ENCODE measurements around the gene GALNT17. TPM values are rescaled to one million over a fixed set of nuclear protein-coding genes. Genes with fewer than 3 reads are reported as not detected.

Gene GALNT17
- polyA plus RNA-seq, 1 donor (not counting 4 experiments of a cell fraction or from before 2014, with no cell fraction given) = not detected

GRCh38 chr7:71595176-71595575, 463.2 kb downstream of the GALNT17 start:
- no peaks in the 10 kb centered on the region for H3K9me1 ChIP-seq (ENCODE audit: control insufficient read depth, extremely low read depth, insufficient read depth, low read length)
- FAIRE-seq (no peak), DNase-seq (ENCODE audit: low read depth, low spot score) (no peak)
- H2AFZ ChIP-seq (ENCODE audit: control insufficient read depth, low read length) = no peak overlapping the region
- dilution Hi-C loops (cut with MboI; ENCODE audit: extremely low pct_ligation_motif_present, low sequenced_read_pairs) = no loop called here
- no peaks in the 10 kb centered on the region for H3K27me3 ChIP-seq (ENCODE audit: control insufficient read depth, extremely low read depth, insufficient read depth, low read length)
- H3K4me2 ChIP-seq (ENCODE audit: control insufficient read depth, extremely low read depth, insufficient read depth, low read depth, low read length) = no peak overlapping the region
- H3K9ac ChIP-seq (ENCODE audit: control insufficient read depth, extremely low read depth, insufficient read depth, low read length) = no peak overlapping the region
- TF ChIP-seq EZH2 (IDR thresholded peaks at IDR 0.05; ENCODE audit: low read length) (no peak), CTCF (optimal IDR thresholded peaks at IDR 0.05 in 1 of 3, IDR thresholded peaks at IDR 0.05 in 1 of 3, conservative IDR thresholded peaks at IDR 0.05 in 1 of 3; ENCODE audit: extremely low read depth in 1 of 3, insufficient read depth in 2 of 3, low read length in 3 of 3) (no peak)
- peaks cover 3% of the 10 kb centered on the region for H3K9me3 ChIP-seq (ENCODE audit: control insufficient read depth, low read depth, low read length)
- H3K79me2 ChIP-seq (ENCODE audit: control insufficient read depth, insufficient read depth, low read length) = no peaks in the 10 kb centered on the region
- no peaks in the 10 kb centered on the region for H3K4me1 ChIP-seq (ENCODE audit: control insufficient read depth, extremely low read depth, insufficient read depth, low read length)
- no peak overlapping the region for H3K4me3 ChIP-seq (ENCODE audit: control insufficient read depth in 2 of 3, extremely low read depth in 1 of 3, insufficient read depth in 2 of 3, low read depth in 1 of 3, low read length in 3 of 3)
- no peaks in the 10 kb centered on the region for H3K36me3 ChIP-seq (ENCODE audit: control insufficient read depth in 2 of 2, extremely low read depth in 1 of 2, insufficient read depth in 2 of 2, low read length in 2 of 2)
- H4K20me1 ChIP-seq (ENCODE audit: control insufficient read depth, extremely low read depth, insufficient read depth, low read length) = no peaks in the 10 kb centered on the region
- H3K27ac ChIP-seq (ENCODE audit: control insufficient read depth, insufficient read depth, low read length) = no peak overlapping the region

GRCh38 chr7:71598553-71598952, 466.6 kb downstream of the GALNT17 start:
- dilution Hi-C loops (cut with MboI; ENCODE audit: extremely low pct_ligation_motif_present, low sequenced_read_pairs) = no loop called here
- no peak for FAIRE-seq

More at GRCh38 chr7:71598553-71598952, 466.6 kb downstream of the GALNT17 start:
- no peak for DNase-seq (ENCODE audit: low read depth, low spot score)
- Histone ChIP-seq H3K9me1 (ENCODE audit: control insufficient read depth, extremely low read depth, insufficient read depth, low read length) (no peaks in the 10 kb centered on the region), H4K20me1 (ENCODE audit: control insufficient read depth, extremely low read depth, insufficient read depth, low read length) (no peaks in the 10 kb centered on the region), H3K4me2 (ENCODE audit: control insufficient read depth, extremely low read depth, insufficient read depth, low read depth, low read length) (no peak overlapping the region), H2AFZ (ENCODE audit: control insufficient read depth, low read length) (no peak overlapping the region), H3K79me2 (ENCODE audit: control insufficient read depth, insufficient read depth, low read length) (no peaks in the 10 kb centered on the region), H3K4me1 (ENCODE audit: control insufficient read depth, extremely low read depth, insufficient read depth, low read length) (no peaks in the 10 kb centered on the region), H3K9ac (ENCODE audit: control insufficient read depth, extremely low read depth, insufficient read depth, low read length) (no peak overlapping the region), H3K36me3 (ENCODE audit: control insufficient read depth in 2 of 2, extremely low read depth in 1 of 2, insufficient read depth in 2 of 2, low read length in 2 of 2) (no peaks in the 10 kb centered on the region), H3K9me3 (ENCODE audit: control insufficient read depth, low read depth, low read length) (no peaks in the 10 kb centered on the region), H3K4me3 (ENCODE audit: control insufficient read depth in 2 of 3, extremely low read depth in 1 of 3, insufficient read depth in 2 of 3, low read depth in 1 of 3, low read length in 3 of 3) (no peak overlapping the region), H3K27ac (ENCODE audit: control insufficient read depth, insufficient read depth, low read length) (no peak overlapping the region), H3K27me3 (ENCODE audit: control insufficient read depth, extremely low read depth, insufficient read depth, low read length) (no peaks in the 10 kb centered on the region)
- TF ChIP-seq CTCF (optimal IDR thresholded peaks at IDR 0.05 in 1 of 3, IDR thresholded peaks at IDR 0.05 in 1 of 3, conservative IDR thresholded peaks at IDR 0.05 in 1 of 3; ENCODE audit: extremely low read depth in 1 of 3, insufficient read depth in 2 of 3, low read length in 3 of 3) (no peak), EZH2 (IDR thresholded peaks at IDR 0.05; ENCODE audit: low read length) (no peak)
